Airway epithelial cell (primary cell): Measurements from ENCODE around the gene ZSCAN23. TPM values are rescaled to one million over a fixed set of nuclear protein-coding genes. Genes with fewer than 3 reads are reported as not detected.

Source experiments
- total RNA-seq: library from RNA; depleted of rRNA; stranded (reverse); fragments of >200 nt; gene quantifications from 2 replicates; pipeline ENCODE4 v1.2.3, GENCODE V29; 2015

Gene ZSCAN23
- 0.74 and 1.4 TPM in 2 replicates for total RNA-seq

GRCh38 chr6:28443112-28443773 is at the start of gene ZSCAN23:
Gene ZSCAN23, minus strand, starts transcription at chr6:28443491. Its CDS starts 7,225 bp downstream, at chr6:28436266.

GRCh38 chr6:28399350-28400121 is 43.8 kb downstream of the ZSCAN23 start, which contains the start of gene ZSCAN12:
Gene ZSCAN12, minus strand, starts transcription at chr6:28399747. Its CDS starts 1,342 bp downstream, at chr6:28398405.

Other genes with a start within 250 kb of the ZSCAN23 start
- gene ZSCAN9, start 218.2 kb downstream of the ZSCAN23 start, total RNA-seq: 3.9 and 7.0 TPM in 2 replicates
- 2.6 and 3.1 TPM in 2 replicates for gene ZKSCAN4, start 191.2 kb downstream of the ZSCAN23 start, total RNA-seq
- gene NKAPL, start 184.2 kb downstream of the ZSCAN23 start, total RNA-seq: 0.56 and 1.0 TPM in 2 replicates
- 5.0 and 7.4 TPM in 2 replicates for gene ZSCAN26, start 176.3 kb downstream of the ZSCAN23 start, total RNA-seq
- gene PGBD1, start 161.9 kb downstream of the ZSCAN23 start, total RNA-seq: 1.1 and 2.8 TPM in 2 replicates
- 4.2 and 5.0 TPM in 2 replicates for gene ZSCAN31, start 107.3 kb downstream of the ZSCAN23 start, total RNA-seq
- 2.2 and 3.7 TPM in 2 replicates for gene ZKSCAN3, start 93.5 kb downstream of the ZSCAN23 start, total RNA-seq
- gene ZSCAN12, start 43.7 kb downstream of the ZSCAN23 start, total RNA-seq: 3.4 and 3.5 TPM in 2 replicates
- gene GPX6, start 72.3 kb upstream of the ZSCAN23 start, total RNA-seq: not detected in 2 replicates
- gene GPX5, start 82.4 kb upstream of the ZSCAN23 start, total RNA-seq: not detected in 2 replicates